NCI-H1417 treated with DMSO at 0.1 percent for 48 hours (cell line): ENCODE measurements around the gene GTF2F2.
"Not testable (repeated sequence)": the region's sequence is repeated elsewhere in the genome, so short reads cannot be mapped to it uniquely, and the experiment has no call there.

Experiments used
- DNase-seq: peaks from one replicate; lab custom pipeline; 2025; lab: John Stamatoyannopoulos, UW

The GTF2F2 gene

DNA sequence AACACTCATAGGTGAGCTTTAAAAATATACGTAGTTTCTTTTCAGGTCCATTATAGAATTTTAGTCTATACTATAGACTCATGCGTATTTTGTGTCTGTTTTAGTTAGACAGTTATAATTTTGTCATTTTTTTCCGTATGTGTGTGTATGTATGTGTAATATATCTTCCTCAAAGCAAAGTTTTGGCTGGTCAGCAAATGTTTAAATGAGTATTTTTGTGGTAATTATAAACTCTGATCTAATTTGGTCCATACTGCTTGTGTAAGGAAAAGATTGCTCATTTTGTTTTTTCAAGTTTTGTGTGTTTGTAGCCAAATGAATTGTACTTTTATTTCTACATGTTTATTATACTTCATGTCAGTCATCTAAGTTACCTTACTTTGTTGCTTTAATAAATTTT is 60.0 kb downstream of the GTF2F2 start:
- no peak for DNase-seq

DNA sequence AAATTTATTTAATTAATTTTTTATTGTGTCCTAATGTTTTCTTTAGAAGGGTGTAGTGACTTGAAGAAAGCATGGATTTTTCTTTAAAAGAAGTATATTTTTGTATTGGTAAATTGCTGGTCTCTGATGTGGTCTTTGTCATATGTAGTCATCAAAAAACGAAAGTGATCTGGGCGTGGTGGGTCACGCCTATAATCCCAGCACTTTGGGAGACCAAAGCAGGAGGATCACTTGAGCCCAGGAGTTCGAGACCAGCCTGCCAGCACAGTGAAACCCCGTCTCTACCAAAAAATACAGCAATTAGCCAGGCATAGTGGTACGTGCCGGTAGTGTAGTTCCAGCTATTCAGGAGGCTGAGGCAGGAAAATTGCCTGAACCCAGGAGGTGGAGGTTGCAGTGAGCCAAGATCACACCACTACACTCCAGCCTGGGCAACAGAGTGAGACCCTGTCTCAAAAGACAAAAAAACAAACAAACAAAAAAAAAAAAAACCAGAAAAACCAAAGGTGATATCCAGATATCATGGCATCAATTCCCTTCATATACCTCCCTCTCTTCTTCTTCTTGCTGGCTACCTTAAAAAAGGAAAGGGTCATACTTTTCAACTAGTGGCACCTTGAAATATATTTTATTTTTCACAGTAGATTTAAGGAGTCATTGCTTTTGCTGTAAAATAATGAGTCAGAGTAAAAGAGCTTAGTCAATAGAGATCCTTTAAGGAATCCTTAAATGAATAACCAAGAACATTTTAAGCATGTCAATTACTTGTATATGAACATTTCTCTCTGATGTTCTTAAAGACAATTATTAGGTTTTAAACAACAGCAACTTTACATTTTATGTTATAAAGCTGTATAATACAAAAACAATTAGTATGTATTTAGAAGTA is 60.6 kb downstream of the GTF2F2 start:
- DNase-seq: no peak

DNA sequence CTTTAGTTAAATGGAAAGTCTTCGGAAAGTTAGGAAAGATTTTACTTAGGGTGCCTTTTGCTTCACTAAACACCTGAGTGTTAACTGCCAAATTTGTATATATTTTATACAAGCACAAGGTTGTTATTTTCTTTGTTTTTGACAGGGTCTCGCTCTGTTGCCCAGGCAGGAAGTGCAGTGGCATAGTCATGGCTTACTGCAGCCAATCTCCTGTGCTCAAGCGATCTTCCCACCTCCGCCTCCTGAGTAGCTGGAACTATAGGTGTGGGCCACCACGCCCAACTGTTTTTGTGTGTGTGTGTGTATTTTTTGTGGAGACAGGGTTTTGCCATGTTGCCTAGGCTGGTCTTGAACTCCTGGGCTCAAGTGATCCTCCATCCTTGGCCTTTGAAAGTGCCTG is 64.4 kb downstream of the GTF2F2 start:
- no peak for DNase-seq

DNA sequence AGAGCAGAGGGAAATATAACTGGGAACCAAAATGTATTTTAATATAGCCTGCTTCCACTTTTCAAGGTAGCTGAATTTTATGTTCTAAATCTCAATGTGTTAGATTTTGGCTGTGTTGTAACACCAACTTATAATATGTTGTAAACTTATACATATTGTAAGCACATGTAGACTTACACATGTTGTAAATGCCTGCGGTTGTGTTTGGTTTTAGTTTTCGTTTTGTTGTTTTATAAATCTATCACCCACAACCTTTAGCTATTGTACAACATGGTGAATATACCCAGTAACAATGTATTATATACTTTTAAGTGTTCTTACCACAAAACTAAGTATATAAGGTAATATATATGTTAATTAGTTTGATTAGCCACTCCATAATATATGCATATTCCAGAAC is 65.0 kb downstream of the GTF2F2 start:
- DNase-seq: no peak

DNA sequence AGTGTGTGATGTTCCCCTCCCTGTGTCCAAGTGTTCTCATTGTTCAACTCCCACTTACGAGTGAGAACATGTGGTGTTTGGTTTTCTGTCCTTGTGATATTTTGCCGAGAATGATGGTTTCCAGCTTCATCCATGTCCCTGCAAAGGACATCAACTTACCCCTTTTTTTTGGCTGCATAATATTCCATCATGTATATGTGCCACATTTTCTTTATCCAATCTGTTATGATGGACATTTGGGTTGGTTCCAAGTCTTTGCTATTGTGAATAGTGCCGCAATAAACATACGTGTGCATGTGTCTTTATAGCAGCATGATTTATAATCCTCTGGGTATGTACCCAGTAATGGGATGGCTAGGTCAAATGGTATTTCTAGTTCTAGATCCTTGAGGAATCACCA is 68.8 kb downstream of the GTF2F2 start:
- not testable (repeated sequence) for DNase-seq

DNA sequence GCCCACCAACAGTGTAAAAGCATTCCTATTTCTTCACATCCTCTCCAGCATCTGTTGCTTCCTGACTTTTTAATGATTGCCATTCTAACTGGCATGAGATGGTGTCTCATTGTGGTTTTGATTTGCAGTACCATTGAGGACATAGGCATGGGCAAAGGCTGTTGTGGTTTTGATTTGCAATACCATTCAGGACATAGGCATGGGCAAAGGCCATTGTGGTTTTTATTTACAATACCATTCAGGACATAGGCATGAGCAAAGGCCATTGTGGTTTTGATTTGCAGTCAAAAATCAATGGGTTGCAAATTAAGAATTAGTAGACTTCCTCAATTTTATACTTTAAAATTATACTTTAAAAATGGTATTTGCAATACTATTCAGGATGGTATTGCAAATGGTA is 69.2 kb downstream of the GTF2F2 start:
- DNase-seq: not testable (repeated sequence)

DNA sequence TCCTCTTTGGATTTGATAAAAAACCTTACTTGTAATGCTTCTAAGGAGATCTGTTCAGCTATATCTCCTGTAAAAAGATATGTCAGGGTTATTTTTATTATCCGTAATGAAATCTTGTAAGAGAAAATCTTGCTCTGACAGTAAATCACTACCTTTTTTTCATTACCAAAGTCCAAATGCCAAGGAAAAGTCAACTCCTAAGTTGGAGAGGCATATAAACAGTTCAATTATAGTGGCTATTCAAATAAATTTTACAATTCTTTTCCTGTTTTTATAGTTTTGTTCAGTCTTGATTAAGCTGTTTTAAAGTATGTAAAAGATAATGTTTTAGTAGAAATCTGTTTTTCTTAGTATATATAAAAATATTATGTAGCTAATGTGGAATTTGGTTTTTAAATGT is 71.6 kb downstream of the GTF2F2 start:
- DNase-seq: no peak

DNA sequence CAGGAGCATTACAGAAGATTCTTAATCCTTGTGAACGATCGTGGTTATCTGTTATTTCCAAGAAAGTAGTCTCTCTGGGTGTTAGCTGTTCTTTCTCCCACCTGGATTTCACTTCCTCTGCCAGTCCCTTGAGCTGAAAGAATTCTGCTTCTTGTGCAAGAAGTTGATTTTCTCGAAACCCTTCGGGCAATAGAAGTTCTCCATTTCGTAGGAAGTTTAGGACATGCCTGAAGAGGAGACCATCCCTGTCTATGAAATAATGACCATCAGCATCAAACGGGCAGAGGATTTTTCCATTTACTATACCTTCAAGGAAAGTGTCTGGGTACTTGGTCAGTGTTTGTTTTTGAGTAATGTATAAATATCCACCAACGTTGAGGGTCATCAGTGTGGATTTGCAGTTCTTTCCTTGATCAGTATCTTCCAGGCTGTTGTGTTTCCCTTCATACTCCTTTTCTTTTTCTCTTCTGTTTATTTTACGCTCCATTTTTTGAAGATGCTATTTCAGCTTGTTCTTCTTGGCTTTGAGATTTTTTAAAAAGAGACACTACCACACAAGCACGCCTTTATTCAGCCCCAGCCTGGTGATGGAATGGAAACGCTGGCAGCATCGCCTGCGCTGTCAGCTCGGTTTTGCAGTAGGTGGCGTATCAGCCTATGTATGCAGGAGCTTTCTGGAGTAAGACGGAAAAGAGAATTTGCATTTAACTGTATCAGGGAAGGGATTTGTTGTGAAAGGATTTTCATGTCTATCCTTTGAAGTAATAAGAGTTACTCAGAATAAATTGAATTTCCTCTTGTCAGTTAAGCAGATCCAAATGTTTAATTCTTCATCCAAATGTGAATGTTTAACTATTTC is 74.0 kb downstream of the GTF2F2 start:
- DNase-seq: no peak

DNA sequence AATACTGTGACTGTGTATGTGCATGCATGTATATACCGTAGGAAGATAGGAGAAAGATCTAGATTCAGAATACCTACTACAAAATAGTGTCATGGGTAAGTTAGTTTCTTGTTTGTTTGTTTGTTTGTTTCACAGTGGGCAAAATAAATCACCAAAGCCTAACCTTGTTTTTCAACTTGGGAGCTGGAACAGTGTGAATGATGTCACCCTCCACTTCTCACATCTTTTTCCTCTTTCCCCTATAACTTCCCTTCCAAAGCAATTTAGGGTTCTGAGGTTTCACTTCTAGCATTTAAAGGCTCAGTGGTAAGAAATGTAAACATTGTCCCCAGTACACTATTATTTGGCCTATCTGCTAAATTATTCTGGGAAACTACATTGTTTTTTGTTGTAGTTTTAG is 75.1 kb downstream of the GTF2F2 start:
- DNase-seq: no peak

DNA sequence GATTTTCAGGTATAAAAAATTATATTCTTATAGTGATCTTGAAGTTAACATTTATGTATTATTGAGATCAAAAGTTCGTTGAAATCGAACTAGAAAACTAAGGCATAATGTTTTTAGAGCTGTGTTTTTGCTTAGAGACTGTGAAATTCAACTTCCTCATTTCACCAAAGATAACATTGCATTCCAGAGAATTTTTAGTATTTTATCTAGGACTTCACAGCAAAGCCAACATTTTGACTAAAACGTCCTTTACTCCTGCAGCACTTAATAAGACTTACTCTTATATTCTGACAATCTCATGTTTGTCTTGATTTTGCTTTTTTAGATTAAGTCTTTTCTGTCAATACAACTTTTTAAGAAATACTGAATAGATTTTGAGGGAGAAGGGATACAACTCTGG is 75.8 kb downstream of the GTF2F2 start:
- no peak for DNase-seq

DNA sequence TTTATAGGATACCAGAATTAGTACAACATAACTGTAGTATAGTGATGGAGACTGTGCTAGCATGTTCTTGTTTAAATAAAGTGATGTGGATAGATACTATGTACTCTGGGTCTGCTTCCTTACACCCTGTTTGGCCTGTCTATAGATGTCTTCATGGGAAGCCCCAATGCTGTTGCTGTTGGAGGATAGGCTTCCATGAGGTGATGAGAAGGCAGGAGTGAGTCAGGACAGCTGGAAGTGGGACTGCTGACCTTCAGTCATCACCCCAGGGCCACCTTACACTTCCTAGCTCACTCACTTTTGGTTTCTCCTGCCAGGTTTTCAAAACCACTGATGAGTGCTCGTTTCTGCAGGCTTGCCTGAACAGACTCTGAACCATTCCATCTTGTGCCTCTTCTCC is 76.3 kb downstream of the GTF2F2 start:
- DNase-seq: no peak

DNA sequence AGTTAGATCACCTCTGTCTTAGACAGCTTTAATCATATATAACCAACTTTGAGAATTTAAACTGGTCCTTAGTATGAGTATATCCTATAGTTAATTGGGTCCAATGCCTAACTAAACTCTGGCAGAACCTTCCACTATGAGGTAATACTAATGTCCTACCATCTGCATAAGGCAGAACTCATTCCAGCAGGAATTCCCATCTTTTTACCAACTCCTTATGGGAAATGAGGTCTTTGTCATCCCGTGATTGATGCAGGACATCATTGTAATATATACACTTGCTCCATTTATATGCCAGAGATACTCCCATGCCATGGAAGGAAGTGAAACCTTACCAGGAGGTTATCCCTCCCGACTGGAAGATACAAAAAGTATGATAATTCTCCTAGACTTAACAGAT is 77.7 kb downstream of the GTF2F2 start:
- DNase-seq: no peak

DNA sequence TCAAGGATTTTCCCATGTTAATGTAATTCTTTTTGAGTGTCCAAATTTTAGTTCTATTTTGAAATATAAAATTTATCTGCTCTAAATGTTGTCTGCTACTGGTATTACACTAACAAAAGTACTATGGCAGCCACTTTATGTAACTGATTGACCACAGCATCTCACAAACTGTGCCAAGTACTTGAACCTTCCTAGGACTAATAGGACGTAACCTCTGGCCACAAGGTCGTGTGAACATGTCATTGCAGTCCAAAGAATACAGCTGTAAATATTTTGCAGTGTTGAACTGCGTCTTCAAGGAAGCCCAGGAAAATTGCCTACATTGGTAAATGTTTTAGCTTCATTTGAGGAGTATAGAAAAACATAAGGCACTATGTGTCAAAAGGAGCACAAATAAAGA is 78.6 kb downstream of the GTF2F2 start:
- no peak for DNase-seq

DNA sequence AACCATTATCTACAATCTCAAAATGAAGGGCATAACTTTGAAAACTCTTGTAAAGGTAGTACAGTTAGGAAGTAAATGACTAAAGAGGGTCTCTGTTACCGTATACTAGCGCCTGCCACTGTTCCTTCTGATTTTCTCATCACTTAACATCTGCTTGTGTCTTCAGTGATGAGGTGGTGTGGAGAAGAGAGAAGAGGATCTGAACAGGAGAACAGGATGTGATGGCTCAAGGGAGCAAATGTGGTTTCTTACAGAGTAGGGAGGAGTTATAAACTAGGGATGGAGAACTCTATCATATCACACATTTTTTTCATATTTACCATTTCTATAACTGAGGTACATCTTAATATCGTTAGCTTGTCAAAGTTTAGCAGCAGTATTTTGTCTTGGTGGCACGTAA is 79.4 kb downstream of the GTF2F2 start:
- DNase-seq: no peak

DNA sequence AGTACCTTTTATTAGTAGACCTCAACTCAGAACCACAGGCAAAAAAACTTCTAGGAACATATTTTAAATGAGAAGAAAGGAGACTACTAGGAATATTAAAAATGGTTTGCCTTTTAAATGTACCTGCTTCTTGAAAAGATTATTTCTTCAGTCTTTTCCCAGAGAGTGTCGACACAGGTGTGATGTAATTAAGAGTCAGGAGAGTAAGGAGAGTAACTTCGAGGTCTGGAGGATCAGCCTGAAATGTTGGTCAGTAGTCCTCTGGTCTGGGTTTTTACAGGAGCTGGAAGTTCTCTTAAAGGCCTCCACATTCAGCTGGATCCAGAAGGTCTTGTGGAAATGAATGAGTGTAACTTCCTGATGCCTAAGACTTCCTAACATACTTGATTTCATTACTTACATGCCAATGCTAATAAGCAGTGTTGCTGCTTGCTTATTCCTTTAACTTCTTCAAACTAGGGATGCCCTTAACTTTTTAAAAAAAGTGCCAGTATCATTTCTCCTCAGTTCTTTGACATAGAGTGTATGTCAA is 80.5 kb downstream of the GTF2F2 start, which contains the start of gene KCTD4:
Gene KCTD4, minus strand, starts transcription at position 345 of the 532 bp plus-strand sequence. CDS start 6,478 bp downstream, outside the sequence.
- DNase-seq: no peak

DNA sequence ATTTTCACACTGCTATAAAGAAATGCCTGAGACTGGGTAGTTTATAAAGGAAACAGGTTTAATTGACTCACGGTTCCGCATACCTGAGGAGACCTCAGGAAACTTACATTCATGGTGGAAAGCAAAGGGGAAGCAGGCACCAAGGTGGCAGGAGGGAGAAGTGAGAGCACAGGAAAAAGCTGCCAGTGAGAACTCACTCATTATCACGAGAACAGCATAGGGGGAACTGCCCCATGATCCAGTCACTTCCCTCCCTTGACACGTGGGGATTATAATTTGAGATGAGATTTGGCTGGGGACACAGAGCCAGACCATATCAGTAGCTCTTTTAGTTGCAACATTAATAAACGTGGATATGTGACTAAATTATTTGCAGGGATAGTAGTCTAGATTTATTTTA is 84.8 kb downstream of the GTF2F2 start:
- no peak for DNase-seq

DNA sequence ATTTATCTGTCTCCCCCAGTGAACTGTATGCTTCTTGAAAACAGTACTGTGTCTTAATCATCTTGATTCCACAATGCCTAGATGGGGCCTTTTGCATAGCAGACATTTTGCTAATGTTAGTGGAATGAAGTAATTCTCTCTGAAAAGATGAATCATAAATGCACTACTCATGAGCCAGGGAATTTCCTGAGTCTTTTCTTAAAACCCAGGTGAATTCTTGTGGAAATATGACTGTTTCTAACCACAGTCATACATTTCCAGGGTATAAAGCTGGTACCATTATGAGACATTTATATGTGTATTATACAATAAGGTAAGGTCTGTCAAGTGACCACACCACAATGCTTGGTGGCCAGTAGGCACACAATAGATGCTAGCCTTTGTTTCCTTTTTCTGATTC is 86.0 kb downstream of the GTF2F2 start:
- DNase-seq: no peak

DNA sequence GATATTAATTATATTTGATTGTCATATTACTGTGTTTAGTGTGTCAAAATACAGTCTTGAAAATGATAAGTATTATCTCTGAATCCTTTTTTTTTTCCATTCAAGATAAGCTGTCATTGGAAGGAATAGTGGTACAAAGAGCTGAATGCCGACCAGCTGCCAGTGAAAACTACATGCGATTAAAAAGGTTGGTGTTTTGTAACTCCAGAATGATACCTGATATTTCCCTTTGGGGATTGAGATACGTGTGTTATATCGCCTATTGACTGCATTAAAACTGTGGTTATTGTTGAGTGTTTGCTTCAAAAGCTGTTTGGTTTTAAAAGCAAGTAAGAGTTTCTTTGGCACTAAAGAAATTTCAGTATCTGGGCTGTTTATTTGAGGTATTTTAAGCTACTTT is 87.0 kb downstream of the GTF2F2 start:
- DNase-seq: no peak

DNA sequence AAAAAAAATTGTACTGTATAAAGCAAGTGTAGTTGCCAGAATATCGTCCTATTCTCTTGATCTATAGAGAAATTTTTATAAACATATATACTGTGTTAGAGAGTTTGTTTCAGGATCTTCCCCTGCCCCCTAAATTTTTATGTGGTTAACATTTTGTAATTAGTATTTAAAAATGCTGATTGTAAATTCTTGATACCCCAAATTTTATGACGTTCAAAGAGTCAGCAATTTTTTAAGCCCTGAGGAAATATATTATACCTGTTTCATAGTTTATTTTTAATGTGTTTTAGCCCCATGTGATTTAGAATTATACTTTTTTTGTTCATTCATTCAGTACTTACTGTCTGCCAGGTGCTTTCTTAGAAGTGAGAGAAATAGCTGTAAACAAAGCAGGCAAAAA is 87.8 kb downstream of the GTF2F2 start:
- no peak for DNase-seq

DNA sequence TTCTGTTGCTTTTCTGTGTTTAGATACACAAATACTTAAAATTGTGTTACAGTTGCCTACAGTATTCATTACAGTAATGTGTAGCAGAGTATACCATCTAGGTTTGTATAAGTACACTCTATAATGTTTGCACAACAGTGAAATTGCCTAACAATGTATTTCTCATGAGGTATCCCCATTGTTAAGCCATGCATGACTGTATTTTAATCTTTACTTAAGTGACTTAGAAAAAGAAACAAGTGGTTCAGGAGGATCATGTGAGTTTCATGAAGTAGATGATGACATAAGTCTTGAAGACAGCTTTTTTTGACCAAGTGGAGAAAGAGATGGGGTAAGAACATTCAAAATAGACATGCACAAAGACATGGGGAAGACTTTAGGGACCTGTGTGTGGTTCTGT is 88.9 kb downstream of the GTF2F2 start:
- DNase-seq: no peak

DNA sequence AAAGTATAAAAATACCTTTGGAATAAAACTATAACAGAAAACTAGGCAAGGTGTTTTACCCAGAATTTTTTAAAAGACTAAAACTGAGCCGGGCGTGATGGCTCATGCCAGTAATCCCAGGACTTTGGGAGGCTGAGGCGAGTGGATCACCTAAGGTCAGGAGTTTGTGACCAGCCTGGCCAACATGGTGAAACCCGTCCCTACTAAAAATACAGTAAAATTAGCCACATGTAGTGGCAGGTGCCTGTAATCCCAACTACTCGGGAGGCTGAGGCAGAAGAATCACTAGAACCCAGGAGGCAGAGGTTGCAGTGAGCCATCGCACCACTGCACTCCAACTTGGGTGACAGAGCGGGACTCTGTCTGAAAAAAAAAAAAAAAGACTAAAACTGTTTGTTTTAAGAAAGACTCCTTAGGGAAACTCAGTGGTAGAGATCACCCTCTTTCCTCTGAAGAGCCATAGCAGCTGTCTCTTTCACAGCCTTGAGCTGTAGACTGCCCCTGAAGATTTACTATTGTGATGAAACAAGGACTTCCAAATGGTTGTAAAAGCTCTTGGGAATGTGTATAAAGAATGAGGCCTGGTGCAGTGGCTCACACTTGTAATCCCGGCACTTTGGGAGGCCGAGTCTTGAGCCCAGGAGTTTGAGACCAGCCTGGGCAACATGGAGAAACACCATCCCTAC is 95.2 kb downstream of the GTF2F2 start:
- no peak for DNase-seq

DNA sequence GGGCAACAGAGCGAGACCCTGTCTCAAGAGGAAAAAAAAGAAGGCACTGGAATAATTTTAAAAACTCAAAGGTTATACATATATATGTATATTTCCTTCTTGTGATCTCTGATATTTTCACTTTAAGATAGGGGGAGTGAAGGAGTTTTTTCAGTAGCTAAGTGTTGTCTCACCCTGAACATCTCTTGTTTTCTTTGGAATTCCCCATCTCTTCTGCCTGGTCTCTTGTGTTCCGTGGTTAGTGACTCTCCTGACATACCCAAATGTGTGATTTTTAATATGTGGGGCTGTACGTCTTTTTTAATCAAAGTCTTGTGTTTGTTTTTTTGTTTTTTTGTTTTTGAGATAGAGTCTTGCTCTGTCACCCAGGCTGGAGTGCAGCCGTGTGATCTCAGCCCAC is 95.9 kb downstream of the GTF2F2 start:
- DNase-seq: no peak
